Activated CD4-positive, alpha-beta memory T cell treated with anti-CD3 and anti-CD28 coated beads for 36 hours (primary cell): Measurements from ENCODE around the gene ABHD13. TPM values are rescaled to one million over a fixed set of nuclear protein-coding genes. Genes with fewer than 3 reads are reported as not detected.

Source experiments
- CTCF ChIA-PET: fragments of 350-600 bp; sonication (Branson Sonifier 250); formaldehyde crosslinking; loops from one replicate; lab custom pipeline; 2021; ENCODE audit warnings: antibody characterized with exemption, inconsistent platforms; lab: Charles Lee
- POLR2A ChIA-PET: fragments of 350-600 bp; sonication (Branson Sonifier 250); formaldehyde crosslinking; loops from one replicate; lab custom pipeline; 2021; ENCODE audit warnings: antibody characterized with exemption; lab: Charles Lee
- DNase-seq: peaks from one replicate; pipeline ENCODE4 v3.0.0-alpha.2; 2020
- H3K27ac Mint-ChIP-seq: one replicate; pipeline ENCODE4 v1.8.0; 2021; ENCODE audit warnings: mixed read lengths
- H3K27me3 Mint-ChIP-seq: one replicate; pipeline ENCODE4 v1.8.0; 2021; ENCODE audit warnings: mixed read lengths
- H3K36me3 Mint-ChIP-seq: one replicate; pipeline ENCODE4 v1.8.0; 2021; ENCODE audit warnings: mixed read lengths
- H3K4me1 Mint-ChIP-seq: one replicate; pipeline ENCODE4 v1.8.0; 2021; ENCODE audit warnings: low read depth, mixed read lengths
- H3K4me3 Mint-ChIP-seq: one replicate; pipeline ENCODE4 v1.8.0; 2021; ENCODE audit warnings: mild to moderate bottlenecking, mixed read lengths
- H3K9me3 Mint-ChIP-seq: one replicate; pipeline ENCODE4 v1.8.0; 2021; ENCODE audit warnings: mixed read lengths
- intact Hi-C: fragments of 100-400 bp; cut with micrococcal nuclease; formaldehyde crosslinking; loops from one replicate; pipeline ENCODE4 v1.15.1; 2023
- total RNA-seq, 2 experiments: library from RNA; stranded (reverse); gene quantifications; one replicate each; pipeline ENCODE4 v1.2.3, GENCODE V29; 2021

The ABHD13 gene
- total RNA-seq, result 1 to 10 TPM; 5.1 to 5.2 TPM

GRCh38 chr13:108218044-108218974, at the start of gene ABHD13:
Gene ABHD13 (plus strand): TSS chr13:108218392. CDS start chr13:108229219, 10,827 bp downstream.
- DNase-seq, result peak; percentile 93
- ChIA-PET CTCF (interaction anchor here (0.9 kb wide), 1 partner anchor 14 kb away, joined by 3 read pairs; no protein-coding TSS in a partner anchor), POLR2A (interaction anchor here (1.2 kb wide), 1 partner anchor 52 kb away, joined by 3 read pairs; no protein-coding TSS in a partner anchor)
- Mint-ChIP-seq H3K27ac (peak within 1 kb of the TSS; percentile 92), H3K9me3 (no peaks in the 10 kb centered on the region), H3K27me3 (no peaks in the 10 kb centered on the region), H3K4me3 (peak within 1 kb of the TSS; percentile 89), H3K36me3 (peaks cover 2% of the 10 kb centered on the region), H3K4me1 (peaks cover 47% of the 10 kb centered on the region)
- intact Hi-C loops, result loop anchor here (1.0 to 5.0 kb wide), 7 partner anchors 18 to 1569 kb away; partner anchors contain the start of genes IRS2 and TNFSF13B

- peaks cover 8% of the 10 kb centered on the region for H3K36me3 Mint-ChIP-seq
- H3K27ac Mint-ChIP-seq, result no peak overlapping the region
- intact Hi-C loops, result no loop called here
- peaks cover 26% of the 10 kb centered on the region for H3K9me3 Mint-ChIP-seq
- H3K27me3 Mint-ChIP-seq, result peaks cover 2% of the 10 kb centered on the region
- H3K4me1 Mint-ChIP-seq, result no peaks in the 10 kb centered on the region
- no peak for DNase-seq
- no peak overlapping the region for H3K4me3 Mint-ChIP-seq
- CTCF ChIA-PET, result interaction anchor here (0.9 kb wide), 1 partner anchor 9 kb away, joined by 3 read pairs; no protein-coding TSS in a partner anchor
- POLR2A ChIA-PET, result interaction anchor here (0.6 kb wide), 1 partner anchor 43 kb away, joined by 3 read pairs; no protein-coding TSS in a partner anchor
Observed at GRCh38 chr13:108168929-108169328, 49.3 kb upstream of the ABHD13 start.

GRCh38 chr13:108176685-108177274, 41.4 kb upstream of the ABHD13 start:
- intact Hi-C loops, result loop anchor here (1.0 to 2.0 kb wide), 2 partner anchors 24 to 44 kb away; no protein-coding TSS in a partner anchor
- POLR2A ChIA-PET, result no interaction called here
- no peaks in the 10 kb centered on the region for H3K4me1 Mint-ChIP-seq

GRCh38 chr13:108178078-108178477, 40.1 kb upstream of the ABHD13 start:
- CTCF ChIA-PET, result interaction anchor here (1.1 to 1.5 kb wide), 3 partner anchors 9 to 25 kb away, joined by 3 to 7 read pairs (median 3); no protein-coding TSS in a partner anchor
- Mint-ChIP-seq H3K27me3 (no peaks in the 10 kb centered on the region), H3K36me3 (no peaks in the 10 kb centered on the region), H3K4me3 (no peak overlapping the region), H3K27ac (no peak overlapping the region), H3K4me1 (no peaks in the 10 kb centered on the region), H3K9me3 (peaks cover 5% of the 10 kb centered on the region)
- no peak for DNase-seq
- POLR2A ChIA-PET, result no interaction called here
- intact Hi-C loops, result no loop called here

More at GRCh38 chr13:108176685-108177274, 41.4 kb upstream of the ABHD13 start:
- Mint-ChIP-seq H3K27ac (no peak overlapping the region), H3K36me3 (no peaks in the 10 kb centered on the region), H3K27me3 (no peaks in the 10 kb centered on the region), H3K9me3 (peaks cover 7% of the 10 kb centered on the region), H3K4me3 (no peak overlapping the region)
- DNase-seq, result peak; percentile 67
- CTCF ChIA-PET, result interaction anchor here (0.7 to 1.5 kb wide), 4 partner anchors 20 to 102 kb away, joined by 3 to 7 read pairs (median 4); no protein-coding TSS in a partner anchor

GRCh38 chr13:108182652-108183051, 35.5 kb upstream of the ABHD13 start:
- POLR2A ChIA-PET, result no interaction called here
- Mint-ChIP-seq H3K9me3 (no peaks in the 10 kb centered on the region), H3K4me3 (no peak overlapping the region), H3K36me3 (no peaks in the 10 kb centered on the region), H3K27ac (no peak overlapping the region), H3K4me1 (no peaks in the 10 kb centered on the region), H3K27me3 (no peaks in the 10 kb centered on the region)
- CTCF ChIA-PET, result no interaction called here
- intact Hi-C loops, result no loop called here
- DNase-seq, result no peak

GRCh38 chr13:108185223-108185622, 33.0 kb upstream of the ABHD13 start:
- intact Hi-C loops, result no loop called here
- CTCF ChIA-PET, result no interaction called here
- no peak for DNase-seq

GRCh38 chr13:108188260-108188659, 29.9 kb upstream of the ABHD13 start:
- H3K9me3 Mint-ChIP-seq, result no peaks in the 10 kb centered on the region
- peaks cover 16% of the 10 kb centered on the region for H3K27me3 Mint-ChIP-seq
- no peaks in the 10 kb centered on the region for H3K4me1 Mint-ChIP-seq
- H3K27ac Mint-ChIP-seq, result no peak overlapping the region
- no peak overlapping the region for H3K4me3 Mint-ChIP-seq
- intact Hi-C loops, result no loop called here
- ChIA-PET POLR2A (no interaction called here), CTCF (no interaction called here)
- H3K36me3 Mint-ChIP-seq, result peaks cover 1% of the 10 kb centered on the region
- no peak for DNase-seq

More at GRCh38 chr13:108185223-108185622, 33.0 kb upstream of the ABHD13 start:
- H3K36me3 Mint-ChIP-seq, result peaks cover 1% of the 10 kb centered on the region
- H3K27me3 Mint-ChIP-seq, result peaks cover 9% of the 10 kb centered on the region
- no peak overlapping the region for H3K27ac Mint-ChIP-seq
- no peaks in the 10 kb centered on the region for H3K9me3 Mint-ChIP-seq
- POLR2A ChIA-PET, result no interaction called here
- H3K4me1 Mint-ChIP-seq, result no peaks in the 10 kb centered on the region
- no peak overlapping the region for H3K4me3 Mint-ChIP-seq

- DNase-seq, result no peak
- H3K4me1 Mint-ChIP-seq, result no peaks in the 10 kb centered on the region
- ChIA-PET CTCF (no interaction called here), POLR2A (no interaction called here)
- H3K27ac Mint-ChIP-seq, result no peak overlapping the region
- peaks cover 16% of the 10 kb centered on the region for H3K27me3 Mint-ChIP-seq
- intact Hi-C loops, result no loop called here
- H3K9me3 Mint-ChIP-seq, result peaks cover 14% of the 10 kb centered on the region
- H3K4me3 Mint-ChIP-seq, result no peak overlapping the region
- peaks cover 7% of the 10 kb centered on the region for H3K36me3 Mint-ChIP-seq
Observed at GRCh38 chr13:108190897-108191296, 27.3 kb upstream of the ABHD13 start.

GRCh38 chr13:108193806-108194205, 24.4 kb upstream of the ABHD13 start:
- H3K27ac Mint-ChIP-seq, result no peak overlapping the region
- DNase-seq, result no peak
- ChIA-PET POLR2A (no interaction called here), CTCF (no interaction called here)
- H3K27me3 Mint-ChIP-seq, result peaks cover 19% of the 10 kb centered on the region
- H3K4me1 Mint-ChIP-seq, result no peaks in the 10 kb centered on the region
- H3K4me3 Mint-ChIP-seq, result no peak overlapping the region
- intact Hi-C loops, result no loop called here
- H3K36me3 Mint-ChIP-seq, result peaks cover 7% of the 10 kb centered on the region
- H3K9me3 Mint-ChIP-seq, result peaks cover 20% of the 10 kb centered on the region

GRCh38 chr13:108194435-108194936, 23.7 kb upstream of the ABHD13 start:
- ChIA-PET POLR2A (interaction anchor here (0.7 kb wide), 1 partner anchor 464 kb away, joined by 3 read pairs; no protein-coding TSS in a partner anchor), CTCF (no interaction called here)
- Mint-ChIP-seq H3K36me3 (peaks cover 5% of the 10 kb centered on the region), H3K4me3 (no peak overlapping the region), H3K9me3 (peaks cover 20% of the 10 kb centered on the region), H3K27ac (no peak overlapping the region), H3K4me1 (no peaks in the 10 kb centered on the region), H3K27me3 (peaks cover 20% of the 10 kb centered on the region)
- DNase-seq, result no peak
- intact Hi-C loops, result no loop called here

- POLR2A ChIA-PET, result interaction anchor here (0.7 kb wide), 1 partner anchor 465 kb away, joined by 3 read pairs; no protein-coding TSS in a partner anchor
- intact Hi-C loops, result no loop called here
- no peaks in the 10 kb centered on the region for H3K4me1 Mint-ChIP-seq
- H3K9me3 Mint-ChIP-seq, result peaks cover 20% of the 10 kb centered on the region
- peaks cover 20% of the 10 kb centered on the region for H3K27me3 Mint-ChIP-seq
- peaks cover 5% of the 10 kb centered on the region for H3K36me3 Mint-ChIP-seq
- CTCF ChIA-PET, result no interaction called here
- no peak for DNase-seq
- H3K27ac Mint-ChIP-seq, result no peak overlapping the region
- H3K4me3 Mint-ChIP-seq, result no peak overlapping the region
Observed at GRCh38 chr13:108195146-108195545, 23.0 kb upstream of the ABHD13 start.
